Nephron (organoid): ENCODE results near the gene SELENOV.

ENCODE experiments used
- H3K27ac Mint-ChIP-seq, 3 experiments: 2 replicates each; pipeline ENCODE4 v1.8.0; 2020; ENCODE audit warnings: mixed read lengths in 3 of 3, mild to moderate bottlenecking in 2 of 3, moderate library complexity in 1 of 3
- H3K27me3 Mint-ChIP-seq: 2 replicates; pipeline ENCODE4 v1.8.0; 2021; ENCODE audit warnings: low read depth, mild to moderate bottlenecking, moderate library complexity, mixed read lengths
- H3K36me3 Mint-ChIP-seq: 2 replicates; pipeline ENCODE4 v1.8.0; 2020; ENCODE audit warnings: low read depth, mixed read lengths
- H3K4me1 Mint-ChIP-seq: 2 replicates; pipeline ENCODE4 v1.8.0; 2020; ENCODE audit warnings: mixed read lengths
- H3K4me3 Mint-ChIP-seq, 3 experiments: 2 replicates each; pipeline ENCODE4 v1.8.0; 2020; ENCODE audit warnings: mild to moderate bottlenecking in 3 of 3, mixed read lengths in 3 of 3, moderate library complexity in 2 of 3
- H3K9me3 Mint-ChIP-seq: 2 replicates; pipeline ENCODE4 v1.8.0; 2020; ENCODE audit warnings: mixed read lengths
- TF ChIP-seq, protein P1 (sequence below), 3 experiments: fragments of 200-600 bp; sonication (generic); IDR thresholded peaks; one replicate each; pipeline ENCODE4 v1.5.0; 2021; ENCODE audit warnings: antibody characterized with exemption in 3 of 3; ENCODE audit not compliant: unreplicated experiment in 3 of 3

The SELENOV gene

DNA sequence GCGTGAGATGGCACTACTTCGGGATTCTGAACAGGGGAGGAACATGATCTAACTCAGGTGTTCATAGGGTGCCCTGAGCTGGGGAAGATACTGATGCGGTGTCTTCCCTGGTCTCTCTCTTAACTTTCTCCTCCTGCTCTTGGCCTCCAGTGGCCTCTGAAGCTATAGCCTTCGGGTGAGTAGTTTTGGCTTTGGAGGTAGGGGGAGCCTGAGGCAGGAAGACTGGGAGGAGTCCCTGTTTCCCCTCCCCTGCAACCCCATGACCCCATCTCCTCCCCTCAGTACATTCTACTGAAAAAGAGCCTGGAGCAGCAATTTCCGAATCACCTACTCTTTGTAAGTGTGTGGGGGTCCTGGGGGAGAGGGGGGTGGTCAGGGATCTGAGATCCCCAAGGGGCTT lies 3.5 kb downstream of the SELENOV start:
- Mint-ChIP-seq H3K36me3 (no peaks in the 10 kb centered on the region), H3K27ac (peak overlapping the region; percentile 69 to 97 (median 96)), H3K9me3 (no peaks in the 10 kb centered on the region)

DNA sequence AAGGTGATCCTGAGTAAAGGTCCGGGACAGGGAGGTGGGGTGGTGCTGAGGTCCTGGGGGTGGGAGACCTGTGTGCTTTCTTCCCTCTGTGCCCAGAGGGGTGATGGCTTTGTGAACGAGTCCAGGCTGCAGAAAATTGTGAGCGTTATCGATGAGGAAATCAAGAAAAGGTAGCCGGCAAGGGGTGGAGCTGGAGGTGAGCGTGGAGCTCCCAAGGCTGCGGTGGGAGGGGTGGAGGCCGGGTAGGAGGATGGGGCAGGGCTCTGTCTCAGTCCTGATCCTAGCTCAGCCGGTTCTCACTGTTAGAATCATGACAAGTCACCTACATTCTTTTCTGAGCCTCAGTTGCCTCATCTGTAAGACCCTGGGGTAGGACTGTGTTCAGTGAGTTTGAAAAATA lies 4.0 kb downstream of the SELENOV start:
- H3K36me3 Mint-ChIP-seq, result no peaks in the 10 kb centered on the region
- H3K27me3 Mint-ChIP-seq, result peaks cover 50% of the 10 kb centered on the region
- TF ChIP-seq, protein P1, sequence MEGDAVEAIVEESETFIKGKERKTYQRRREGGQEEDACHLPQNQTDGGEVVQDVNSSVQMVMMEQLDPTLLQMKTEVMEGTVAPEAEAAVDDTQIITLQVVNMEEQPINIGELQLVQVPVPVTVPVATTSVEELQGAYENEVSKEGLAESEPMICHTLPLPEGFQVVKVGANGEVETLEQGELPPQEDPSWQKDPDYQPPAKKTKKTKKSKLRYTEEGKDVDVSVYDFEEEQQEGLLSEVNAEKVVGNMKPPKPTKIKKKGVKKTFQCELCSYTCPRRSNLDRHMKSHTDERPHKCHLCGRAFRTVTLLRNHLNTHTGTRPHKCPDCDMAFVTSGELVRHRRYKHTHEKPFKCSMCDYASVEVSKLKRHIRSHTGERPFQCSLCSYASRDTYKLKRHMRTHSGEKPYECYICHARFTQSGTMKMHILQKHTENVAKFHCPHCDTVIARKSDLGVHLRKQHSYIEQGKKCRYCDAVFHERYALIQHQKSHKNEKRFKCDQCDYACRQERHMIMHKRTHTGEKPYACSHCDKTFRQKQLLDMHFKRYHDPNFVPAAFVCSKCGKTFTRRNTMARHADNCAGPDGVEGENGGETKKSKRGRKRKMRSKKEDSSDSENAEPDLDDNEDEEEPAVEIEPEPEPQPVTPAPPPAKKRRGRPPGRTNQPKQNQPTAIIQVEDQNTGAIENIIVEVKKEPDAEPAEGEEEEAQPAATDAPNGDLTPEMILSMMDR (IDR thresholded peaks at IDR 0.05; ENCODE audit: unreplicated experiment in 3 of 3), result no peak
- H3K9me3 Mint-ChIP-seq, result no peaks in the 10 kb centered on the region
- no peaks in the 10 kb centered on the region for H3K4me1 Mint-ChIP-seq
- H3K4me3 Mint-ChIP-seq, result peak overlapping the region; percentile 27 to 71 (median 69)
- peak overlapping the region; percentile 69 to 97 (median 96) for H3K27ac Mint-ChIP-seq

More for the DNA sequence above, 3.5 kb downstream of the SELENOV start:
- Mint-ChIP-seq H3K4me1 (no peaks in the 10 kb centered on the region), H3K4me3 (peak overlapping the region; percentile 45 to 71 (median 69)), H3K27me3 (peaks cover 55% of the 10 kb centered on the region)
- TF ChIP-seq, protein P1 (IDR thresholded peaks at IDR 0.05; ENCODE audit: unreplicated experiment in 3 of 3), result no peak

DNA sequence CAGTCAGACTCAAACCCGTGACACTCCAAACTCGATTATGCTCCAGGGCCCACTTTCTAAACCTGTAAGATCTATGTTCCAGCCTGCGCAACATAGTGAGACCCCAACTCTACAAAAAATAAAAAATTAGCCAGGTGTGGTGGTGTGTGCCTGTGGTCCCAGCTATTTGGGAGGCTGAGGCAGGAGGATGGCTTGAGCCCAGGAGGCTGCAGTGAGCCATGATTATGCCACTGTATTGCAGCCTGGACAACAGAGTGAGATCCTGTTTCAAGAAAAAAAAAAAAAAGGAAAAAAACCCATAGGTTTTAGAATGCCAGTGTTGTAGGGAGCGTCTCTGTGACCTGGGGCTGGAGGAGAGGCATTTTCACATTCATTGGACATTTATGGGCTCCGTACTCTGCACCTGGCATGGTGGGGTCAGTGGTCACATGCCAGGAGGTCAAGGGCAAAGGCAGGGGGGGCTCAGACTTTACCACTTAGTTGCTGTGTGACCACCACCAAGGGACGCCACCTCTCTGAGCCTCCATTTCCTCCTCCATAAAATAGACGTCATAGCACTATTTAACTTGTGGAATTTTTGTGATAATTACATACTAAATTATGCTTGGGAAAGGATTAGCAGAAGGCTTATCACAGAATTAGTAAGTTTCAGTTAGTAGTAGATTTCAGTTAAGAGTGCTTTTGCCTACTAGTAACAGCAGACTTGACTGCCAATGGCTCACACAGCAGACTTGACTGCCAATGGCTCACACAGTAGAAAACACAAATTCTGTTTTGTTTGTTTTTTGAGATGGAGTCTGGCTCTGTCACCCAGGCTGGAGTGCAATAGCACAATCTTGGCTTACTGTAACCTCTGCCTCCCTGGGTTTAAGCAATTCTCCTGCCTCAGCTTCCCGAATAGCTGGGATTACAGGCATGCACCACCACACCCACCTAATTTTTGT lies 5.9 kb downstream of the SELENOV start:
- H3K9me3 Mint-ChIP-seq, result no peaks in the 10 kb centered on the region
- H3K36me3 Mint-ChIP-seq, result peaks cover 4% of the 10 kb centered on the region
- H3K27me3 Mint-ChIP-seq, result peaks cover 32% of the 10 kb centered on the region
- TF ChIP-seq, protein P1 (IDR thresholded peaks at IDR 0.05; ENCODE audit: unreplicated experiment in 3 of 3), result no peak
- no peaks in the 10 kb centered on the region for H3K4me1 Mint-ChIP-seq
- peak overlapping the region in 2 of 3 experiments; percentile 96 to 97 for H3K27ac Mint-ChIP-seq
- H3K4me3 Mint-ChIP-seq, result no peak overlapping the region

DNA sequence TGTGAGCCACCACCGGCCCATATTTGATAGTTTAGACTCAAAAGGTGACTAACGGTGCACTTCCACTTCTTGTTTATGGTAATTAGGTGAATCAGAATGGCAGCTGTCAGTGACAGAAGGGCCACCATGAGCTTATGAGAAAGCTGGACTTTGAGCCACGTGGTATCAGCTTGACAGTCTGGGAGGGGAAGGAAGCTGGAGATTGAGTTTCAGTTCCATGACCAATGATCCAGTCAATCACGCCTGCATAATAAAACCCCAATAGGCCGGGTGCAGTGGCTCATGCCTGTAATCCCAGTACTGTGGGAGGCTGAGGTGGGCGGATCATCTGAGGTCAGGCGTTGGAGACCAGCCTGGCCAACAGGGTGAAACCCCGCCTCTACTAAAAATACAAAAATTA lies 9.6 kb downstream of the SELENOV start:
- TF ChIP-seq, protein P1 (IDR thresholded peaks at IDR 0.05; ENCODE audit: unreplicated experiment in 3 of 3), result no peak
- Mint-ChIP-seq H3K9me3 (no peaks in the 10 kb centered on the region), H3K4me1 (no peaks in the 10 kb centered on the region), H3K27ac (no peak overlapping the region), H3K4me3 (no peak overlapping the region), H3K27me3 (no peaks in the 10 kb centered on the region), H3K36me3 (peaks cover 9% of the 10 kb centered on the region)

DNA sequence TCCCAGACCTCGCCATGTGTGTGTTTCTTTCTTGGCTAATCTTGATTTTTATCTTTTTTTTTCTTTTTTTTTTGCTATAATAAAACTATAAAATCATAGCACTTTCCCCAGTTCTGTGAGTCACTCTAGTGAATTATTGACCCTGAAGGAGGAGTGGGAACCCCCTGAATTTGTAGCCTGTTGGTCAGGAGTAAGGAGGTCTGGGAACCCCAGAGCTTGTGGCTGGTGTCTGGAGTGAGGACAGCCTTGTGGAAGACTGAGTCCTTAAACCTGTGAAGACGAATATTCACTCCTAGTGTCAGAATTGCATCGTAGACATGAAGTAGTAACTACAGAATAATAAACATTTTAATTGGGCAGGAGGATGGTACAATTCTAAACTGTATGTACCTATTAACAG lies 10.3 kb downstream of the SELENOV start:
- Mint-ChIP-seq H3K4me3 (no peak overlapping the region), H3K9me3 (no peaks in the 10 kb centered on the region), H3K27ac (no peak overlapping the region), H3K36me3 (peaks cover 9% of the 10 kb centered on the region), H3K27me3 (no peaks in the 10 kb centered on the region), H3K4me1 (no peaks in the 10 kb centered on the region)
- TF ChIP-seq, protein P1 (IDR thresholded peaks at IDR 0.05; ENCODE audit: unreplicated experiment in 3 of 3), result no peak
